Chondrocyte (in vitro differentiated cells): ENCODE measurements around the gene CD200R1. TPM values are rescaled to one million over a fixed set of nuclear protein-coding genes. Genes with fewer than 3 reads are reported as not detected.

Experiments
- DNase-seq: peaks from one replicate; pipeline ENCODE4 v3.0.0; 2021; ENCODE audit warnings: mixed read lengths, low spot score
- H3K27ac Mint-ChIP-seq: one replicate; pipeline ENCODE4 v1.8.0; 2021; ENCODE audit warnings: mild to moderate bottlenecking, moderate library complexity, mixed read lengths; ENCODE audit not compliant: unreplicated experiment
- H3K27me3 Mint-ChIP-seq: 2 replicates; pipeline ENCODE4 v1.8.0; 2021; ENCODE audit warnings: low read depth, mixed read lengths
- H3K36me3 Mint-ChIP-seq: 2 replicates; pipeline ENCODE4 v1.8.0; 2021; ENCODE audit warnings: low read depth, mixed read lengths
- H3K4me1 Mint-ChIP-seq: 2 replicates; pipeline ENCODE4 v1.8.0; 2021; ENCODE audit warnings: low read depth, mild to moderate bottlenecking, mixed read lengths
- H3K4me3 Mint-ChIP-seq: one replicate; pipeline ENCODE4 v1.8.0; 2021; ENCODE audit warnings: mild to moderate bottlenecking, moderate library complexity, mixed read lengths; ENCODE audit not compliant: unreplicated experiment
- H3K9me3 Mint-ChIP-seq: 2 replicates; pipeline ENCODE4 v1.8.0; 2021; ENCODE audit warnings: low read depth, mixed read lengths
- CTCF ChIP-seq: fragments of 200-600 bp; sonication (generic); IDR thresholded peaks from 2 replicates; pipeline ENCODE4 v1.5.0; 2021; ENCODE audit warnings: antibody characterized with exemption, mild to moderate bottlenecking, moderate library complexity
- total RNA-seq: library from RNA; stranded (reverse); gene quantifications from 3 replicates; pipeline ENCODE4 v1.2.1, GENCODE V29; 2021

CD200R1 gene
- total RNA-seq, 1 donor from 2014 or later, result not detected

DNA sequence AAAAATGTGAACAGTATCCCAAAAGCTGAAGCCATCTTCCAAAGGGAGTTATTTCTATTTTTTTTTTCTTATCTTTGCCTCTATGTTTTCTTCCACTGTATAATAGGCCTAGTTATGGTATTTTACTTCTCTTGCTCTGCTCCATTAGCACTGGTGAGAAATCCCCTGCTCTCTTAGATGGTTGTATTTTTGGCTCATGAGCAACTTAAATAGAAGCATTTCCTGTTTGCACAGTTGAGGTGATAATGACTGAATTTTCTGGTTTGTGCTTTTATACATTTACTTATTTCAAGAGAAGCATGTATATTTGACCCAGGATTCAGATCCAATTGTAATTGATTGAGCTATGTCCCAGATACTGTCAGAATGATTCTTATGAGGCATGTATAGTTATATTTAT, 66.7 kb downstream of the CD200R1 start:
- Mint-ChIP-seq H3K27ac (no peak overlapping the region), H3K27me3 (peaks cover 11% of the 10 kb centered on the region), H3K9me3 (peaks cover 37% of the 10 kb centered on the region), H3K4me1 (peaks cover 4% of the 10 kb centered on the region), H3K36me3 (peaks cover 3% of the 10 kb centered on the region), H3K4me3 (no peak overlapping the region)
- no peak for TF ChIP-seq CTCF
- no peak for DNase-seq

- Mint-ChIP-seq H3K9me3 (peaks cover 17% of the 10 kb centered on the region), H3K4me3 (no peak overlapping the region), H3K27me3 (peaks cover 12% of the 10 kb centered on the region), H3K36me3 (peaks cover 4% of the 10 kb centered on the region), H3K27ac (no peak overlapping the region), H3K4me1 (peaks cover 8% of the 10 kb centered on the region)
- DNase-seq, result no peak
- no peak for TF ChIP-seq CTCF
These were observed 70.1 kb downstream of the CD200R1 start for GRCh38 chr3:112904786-112905185.

DNA sequence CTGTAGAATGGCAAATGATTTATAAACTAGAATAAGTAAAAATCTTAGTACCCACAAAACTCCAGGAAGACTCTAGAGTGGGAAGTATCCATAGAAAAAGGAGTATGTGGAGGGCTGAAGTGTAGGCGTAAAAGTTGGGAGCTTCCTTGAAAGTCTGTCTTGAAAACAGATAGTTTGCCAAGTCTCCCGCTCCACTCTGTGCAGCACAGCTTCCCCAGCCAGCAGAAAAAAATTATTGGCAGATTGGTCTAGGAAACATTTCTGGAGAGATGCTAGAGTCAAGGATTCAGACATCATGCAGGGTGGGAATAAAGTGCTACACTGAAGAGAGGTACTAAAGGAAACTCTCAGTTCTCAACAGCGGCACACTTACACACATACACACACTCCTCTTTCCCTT, 74.8 kb downstream of the CD200R1 start:
- Mint-ChIP-seq H3K9me3 (peaks cover 17% of the 10 kb centered on the region), H3K27ac (no peak overlapping the region), H3K4me1 (peaks cover 5% of the 10 kb centered on the region), H3K27me3 (peaks cover 4% of the 10 kb centered on the region), H3K36me3 (peaks cover 4% of the 10 kb centered on the region), H3K4me3 (no peak overlapping the region)
- DNase-seq, result no peak
- TF ChIP-seq CTCF, result no peak

- H3K4me1 Mint-ChIP-seq, result peaks cover 5% of the 10 kb centered on the region
- no peaks in the 10 kb centered on the region for H3K36me3 Mint-ChIP-seq
- TF ChIP-seq CTCF, result no peak
- no peak overlapping the region for H3K27ac Mint-ChIP-seq
- H3K27me3 Mint-ChIP-seq, result peaks cover 3% of the 10 kb centered on the region
- H3K9me3 Mint-ChIP-seq, result no peaks in the 10 kb centered on the region
- DNase-seq, result no peak
- no peak overlapping the region for H3K4me3 Mint-ChIP-seq
These were observed 77.1 kb downstream of the CD200R1 start for GRCh38 chr3:112897791-112898190.

DNA sequence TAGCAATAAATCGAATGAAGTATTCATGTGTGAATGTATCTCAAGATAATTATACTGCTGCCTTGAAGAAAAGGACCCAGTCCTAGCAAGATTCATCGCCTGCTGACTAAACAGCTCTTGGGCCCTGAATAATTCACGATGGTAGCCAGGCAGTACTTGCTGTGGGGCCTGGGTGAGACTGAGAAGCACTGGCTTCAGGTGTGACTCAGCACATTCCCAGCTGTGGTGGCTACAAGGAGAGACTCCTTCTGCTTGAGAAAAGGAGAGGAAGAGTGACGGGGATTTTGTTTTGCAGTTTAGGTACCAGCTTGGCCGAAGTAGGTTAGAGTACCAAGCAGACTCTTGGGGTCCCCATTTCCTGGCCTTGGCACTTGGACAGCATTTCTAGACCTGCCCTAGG, 80.6 kb downstream of the CD200R1 start:
- no peak for TF ChIP-seq CTCF
- H3K36me3 Mint-ChIP-seq, result no peaks in the 10 kb centered on the region
- no peak overlapping the region for H3K27ac Mint-ChIP-seq
- H3K4me1 Mint-ChIP-seq, result peaks cover 7% of the 10 kb centered on the region
- H3K9me3 Mint-ChIP-seq, result no peaks in the 10 kb centered on the region
- H3K4me3 Mint-ChIP-seq, result no peak overlapping the region
- no peak for DNase-seq
- no peaks in the 10 kb centered on the region for H3K27me3 Mint-ChIP-seq
